Kidney epithelial cell (primary cell): ENCODE measurements around the gene NUB1. TPM values are rescaled to one million over a fixed set of nuclear protein-coding genes. Genes with fewer than 3 reads are reported as not detected.

Experiments used
- DNase-seq: peaks from one replicate; pipeline ENCODE4 v3.0.0-alpha.2; 2010; ENCODE audit warnings: low read depth
- H3K27me3 ChIP-seq: 2 replicates; pipeline ENCODE4 v1.6.0; 2011; ENCODE audit warnings: low read length; ENCODE audit not compliant: control insufficient read depth, insufficient read depth
- H3K36me3 ChIP-seq: 2 replicates; pipeline ENCODE4 v1.5.1; 2011; ENCODE audit warnings: low read length; ENCODE audit not compliant: control insufficient read depth, insufficient read depth
- H3K4me3 ChIP-seq: 2 replicates; pipeline ENCODE4 v1.5.1; 2011; ENCODE audit warnings: low read depth, mild to moderate bottlenecking, control low read depth, low read length
- CTCF ChIP-seq: IDR thresholded peaks from 2 replicates; pipeline ENCODE4 v1.5.1; 2011; ENCODE audit warnings: mild to moderate bottlenecking, moderate library complexity, low read length, control low read depth, inconsistent platforms; ENCODE audit not compliant: insufficient read depth, poor library complexity, severe bottlenecking
- total RNA-seq: library from RNA; depleted of rRNA; stranded (reverse); fragments of >200 nt; gene quantifications from 2 replicates; pipeline ENCODE4 v1.2.3, GENCODE V29; 2015

NUB1 gene
- total RNA-seq, 1 donor from 2014 or later = 60.2 TPM

- no peaks in the 10 kb centered on the region for H3K36me3 ChIP-seq
- H3K4me3 ChIP-seq = no peak overlapping the region
- TF ChIP-seq CTCF = no peak
- no peaks in the 10 kb centered on the region for H3K27me3 ChIP-seq
- no peak for DNase-seq
Measured at GRCh38 chr7:151322906-151323305, 18.7 kb upstream of the NUB1 start.

- Histone ChIP-seq H3K27me3 (no peaks in the 10 kb centered on the region), H3K36me3 (no peaks in the 10 kb centered on the region), H3K4me3 (no peak overlapping the region)
- DNase-seq = no peak
- TF ChIP-seq CTCF = no peak
Measured at GRCh38 chr7:151327022-151327421, 14.6 kb upstream of the NUB1 start.

GRCh38 chr7:151327659-151328058, 14.0 kb upstream of the NUB1 start:
- Histone ChIP-seq H3K36me3 (no peaks in the 10 kb centered on the region), H3K4me3 (no peak overlapping the region), H3K27me3 (no peaks in the 10 kb centered on the region)
- TF ChIP-seq CTCF = no peak
- peak; percentile 58 for DNase-seq

- no peaks in the 10 kb centered on the region for H3K36me3 ChIP-seq
- TF ChIP-seq CTCF = no peak
- no peak overlapping the region for H3K4me3 ChIP-seq
- no peak for DNase-seq
- no peaks in the 10 kb centered on the region for H3K27me3 ChIP-seq
Measured at GRCh38 chr7:151330181-151330580, 11.4 kb upstream of the NUB1 start.

GRCh38 chr7:151330661-151331060, 11.0 kb upstream of the NUB1 start:
- H3K27me3 ChIP-seq = no peaks in the 10 kb centered on the region
- H3K4me3 ChIP-seq = no peak overlapping the region
- H3K36me3 ChIP-seq = no peaks in the 10 kb centered on the region
- TF ChIP-seq CTCF = no peak
- no peak for DNase-seq

GRCh38 chr7:151334628-151335027, 7.0 kb upstream of the NUB1 start:
- H3K27me3 ChIP-seq = no peaks in the 10 kb centered on the region
- H3K36me3 ChIP-seq = no peaks in the 10 kb centered on the region
- DNase-seq = no peak
- no peak overlapping the region for H3K4me3 ChIP-seq
- TF ChIP-seq CTCF = no peak
